ENCODE results near the gene COQ10A.

DNA sequence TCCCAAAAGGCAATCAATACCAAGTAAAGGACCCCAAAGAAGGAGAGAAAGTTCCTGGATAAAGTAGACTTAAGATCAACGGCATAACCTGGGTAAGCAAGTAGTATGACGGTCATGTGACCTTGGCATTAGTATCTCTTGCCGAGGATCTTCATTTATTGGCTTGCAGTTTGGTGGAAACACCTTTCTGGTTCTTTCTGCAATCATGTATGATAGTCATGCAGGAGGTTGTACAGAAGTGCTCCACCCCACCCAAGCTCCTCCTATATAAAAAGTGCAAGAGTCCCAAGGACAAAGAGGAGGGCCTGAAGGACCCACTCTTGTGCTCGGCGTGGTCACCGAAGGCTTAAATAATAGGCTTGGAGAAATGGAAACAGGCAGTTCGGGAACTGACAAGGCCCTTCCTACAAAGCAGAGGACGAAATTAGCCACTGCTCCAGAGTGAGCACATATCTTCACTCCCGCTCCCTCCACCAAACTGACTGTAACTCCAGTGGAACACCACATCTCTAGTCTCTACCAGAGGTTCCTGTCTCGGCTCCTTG is 32.6 kb downstream of the COQ10A start:
- TF ChIP-seq RAD21 (IDR thresholded peaks at IDR 0.05) (no peak), JUND (IDR thresholded peaks at IDR 0.05) (no peak), ATF3 (IDR thresholded peaks at IDR 0.05) (no peak), REST (IDR thresholded peaks at IDR 0.05) (no peak), SP1 (IDR thresholded peaks at IDR 0.05) (no peak), RXRA (IDR thresholded peaks at IDR 0.05) (no peak)
- TF ChIP-seq, protein P1, sequence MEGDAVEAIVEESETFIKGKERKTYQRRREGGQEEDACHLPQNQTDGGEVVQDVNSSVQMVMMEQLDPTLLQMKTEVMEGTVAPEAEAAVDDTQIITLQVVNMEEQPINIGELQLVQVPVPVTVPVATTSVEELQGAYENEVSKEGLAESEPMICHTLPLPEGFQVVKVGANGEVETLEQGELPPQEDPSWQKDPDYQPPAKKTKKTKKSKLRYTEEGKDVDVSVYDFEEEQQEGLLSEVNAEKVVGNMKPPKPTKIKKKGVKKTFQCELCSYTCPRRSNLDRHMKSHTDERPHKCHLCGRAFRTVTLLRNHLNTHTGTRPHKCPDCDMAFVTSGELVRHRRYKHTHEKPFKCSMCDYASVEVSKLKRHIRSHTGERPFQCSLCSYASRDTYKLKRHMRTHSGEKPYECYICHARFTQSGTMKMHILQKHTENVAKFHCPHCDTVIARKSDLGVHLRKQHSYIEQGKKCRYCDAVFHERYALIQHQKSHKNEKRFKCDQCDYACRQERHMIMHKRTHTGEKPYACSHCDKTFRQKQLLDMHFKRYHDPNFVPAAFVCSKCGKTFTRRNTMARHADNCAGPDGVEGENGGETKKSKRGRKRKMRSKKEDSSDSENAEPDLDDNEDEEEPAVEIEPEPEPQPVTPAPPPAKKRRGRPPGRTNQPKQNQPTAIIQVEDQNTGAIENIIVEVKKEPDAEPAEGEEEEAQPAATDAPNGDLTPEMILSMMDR (IDR thresholded peaks at IDR 0.05; ENCODE audit: low read depth, low read length, missing input control), result no peak
